ENCODE data around the gene PIN1.

DNA sequence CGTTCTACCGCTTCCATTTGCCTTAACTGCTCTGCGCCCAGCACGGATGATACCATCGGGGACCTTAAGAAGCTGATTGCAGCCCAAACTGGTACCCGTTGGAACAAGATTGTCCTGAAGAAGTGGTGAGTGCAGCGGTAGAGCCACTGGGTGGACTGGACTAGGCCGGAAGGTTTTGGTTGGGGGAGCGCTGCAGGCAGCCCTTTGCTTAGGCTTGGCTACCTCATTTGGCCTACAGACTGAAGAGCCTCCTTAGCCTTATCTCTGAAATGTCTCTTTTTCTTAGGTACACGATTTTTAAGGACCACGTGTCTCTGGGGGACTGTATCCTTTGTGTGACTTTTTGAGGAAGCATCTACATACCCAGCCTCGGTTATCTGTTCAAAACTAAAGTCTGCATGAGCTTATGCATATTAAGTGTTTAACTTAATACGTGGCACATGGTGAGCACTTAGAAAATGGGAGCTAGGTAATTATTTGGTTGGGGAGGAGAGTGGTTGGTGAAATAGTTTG lies 6.5 kb upstream of the PIN1 start:
- TF ChIP-seq POLR2A (IDR thresholded peaks at IDR 0.05): no peak
- TF ChIP-seq CTCF (IDR thresholded peaks at IDR 0.05 in 4 of 5, conservative IDR thresholded peaks at IDR 0.05 in 1 of 5): no peak
